Sigmoid colon (tissue), 7 donors: ENCODE data around the gene BRSK2. TPM values are rescaled to one million over a fixed set of nuclear protein-coding genes. Genes with fewer than 3 reads are reported as not detected.
A peak's percentile ranks its signal among the peaks of the same experiment; 100 is the strongest.

ENCODE experiments used
- DNase-seq: peaks from one replicate; pipeline ENCODE4 v3.0.0-alpha.2; 2019
- H3K27ac ChIP-seq, 4 donors: fragments of 200-600 bp; sonication (generic); one replicate each; pipeline ENCODE4 v1.5.1; 2016 to 2019; ENCODE audit warnings: mild to moderate bottlenecking in 1 of 4
- H3K27me3 ChIP-seq, 3 donors: fragments of 200-600 bp; sonication (generic); one replicate each; pipeline ENCODE4 v1.5.1; 2019; ENCODE audit warnings: mild to moderate bottlenecking in 1 of 3
- H3K36me3 ChIP-seq, 4 donors: fragments of 200-600 bp; sonication (generic); one replicate each; pipeline ENCODE4 v1.5.1; 2016 to 2019
- H3K4me1 ChIP-seq, 4 donors: fragments of 200-600 bp; sonication (generic); one replicate each; pipeline ENCODE4 v1.5.1; 2017 to 2019
- H3K4me3 ChIP-seq, 4 donors: fragments of 200-600 bp; sonication (generic); one replicate each; pipeline ENCODE4 v1.5.1; 2017 to 2019; ENCODE audit warnings: mild to moderate bottlenecking in 2 of 4, moderate library complexity in 1 of 4
- H3K9me3 ChIP-seq, 4 donors: fragments of 200-600 bp in 3 of 4; sonication (generic) in 3 of 4; one replicate each; pipeline versions ENCODE4 v1.5.1 to v1.6.1; 2013 to 2019
- CTCF ChIP-seq, 4 experiments: fragments of 450-650 bp in 3 of 4; fragments of 200-600 bp in 1 of 4; IDR thresholded peaks; one replicate each; pipeline ENCODE4 v1.5.1; 2016 to 2019; ENCODE audit warnings: antibody characterized with exemption in 4 of 4, mild to moderate bottlenecking in 3 of 4, moderate library complexity in 2 of 4
- EP300 ChIP-seq, 4 donors: sonication (generic); formaldehyde crosslinking; IDR thresholded peaks; one replicate each; pipeline ENCODE4 v1.6.1; 2017; ENCODE audit warnings: antibody characterized with exemption in 4 of 4
- POLR2A ChIP-seq, 2 donors: fragments of 450-650 bp; IDR thresholded peaks; one replicate each; pipeline ENCODE4 v1.6.1; 2016; ENCODE audit warnings: antibody characterized with exemption in 2 of 2, mild to moderate bottlenecking in 2 of 2, moderate library complexity in 2 of 2
- POLR2AphosphoS5 ChIP-seq, 4 donors: sonication (generic); formaldehyde crosslinking; IDR thresholded peaks; one replicate each; pipeline ENCODE4 v1.6.1; 2017; ENCODE audit warnings: antibody characterized with exemption in 4 of 4
- WGBS, 2 donors: extraction: QIAGEN DNeasy Blood & Tissue Kit; methylation state at CpG; one replicate each; pipeline ENCODE4 v1.1.7; 2013; 5-methylcytosine and 5-hydroxymethylcytosine counted together
- intact Hi-C: fragments of 100-400 bp; cut with DNase I; formaldehyde crosslinking; loops from one replicate; pipeline ENCODE4 v1.15.1; 2023
- polyA plus RNA-seq, 3 donors: library from polyadenylated mRNA; stranded (reverse); fragments of 200-250 nt; gene quantifications; one replicate each; pipeline ENCODE4 v1.2.3, GENCODE V29; 2013
- total RNA-seq, 4 donors: library from RNA; depleted of rRNA; stranded (reverse); fragments of >200 nt; gene quantifications; one replicate each; pipeline ENCODE4 v1.1.0, GENCODE V29; 2016
- donor health status: healthy with polysubstance abuse.
- donor health status: Bipolar disorder and iron deficiency.
- donor health status: healthy.

BRSK2 gene
- total and polyA plus RNA-seq, 7 donors = 1.7 to 3.2 (median 1.9) TPM; not detected in 2

DNA sequence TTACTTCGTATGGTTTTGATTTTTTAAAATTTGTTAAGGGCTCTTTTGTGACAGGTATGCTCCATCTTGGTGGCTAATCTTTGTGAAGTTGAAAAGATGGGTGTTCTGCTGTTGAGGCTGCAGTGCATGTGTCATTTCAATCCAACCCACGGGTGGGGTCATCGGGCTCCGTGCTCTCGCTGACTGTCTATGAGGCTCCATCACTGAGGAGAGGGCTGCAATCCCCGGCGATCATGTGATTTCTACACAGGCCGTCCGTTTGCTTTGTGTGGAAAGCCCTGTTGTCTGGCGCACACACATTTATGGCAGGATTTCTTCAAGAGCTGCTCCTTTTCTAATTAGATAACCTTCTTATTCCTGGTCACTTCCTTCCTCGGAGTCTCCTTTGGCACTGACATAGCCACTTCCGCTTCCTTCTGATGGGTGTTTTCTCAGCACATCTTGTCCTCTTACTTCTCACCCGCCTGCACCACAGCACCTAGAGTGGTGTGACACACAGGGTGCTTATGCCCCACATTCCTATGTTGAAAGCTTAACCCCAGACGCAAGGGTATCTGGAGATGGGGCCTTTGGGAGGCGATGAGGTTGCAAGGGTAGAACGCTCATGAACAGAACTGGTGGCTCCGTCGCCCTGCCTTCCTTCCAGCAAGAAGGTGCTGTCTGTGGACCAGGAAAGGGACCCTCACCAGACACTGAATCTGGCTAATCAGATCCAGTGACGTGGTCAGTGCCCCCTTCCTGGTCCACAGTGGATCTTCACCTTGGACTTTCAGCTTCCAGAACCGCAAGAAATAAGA lies 87.4 kb downstream of the BRSK2 start:
- TF ChIP-seq POLR2A (IDR thresholded peaks at IDR 0.05) (no peak), POLR2AphosphoS5 (IDR thresholded peaks at IDR 0.05) (peak in 1 of 4 donors; percentile 10)
- Histone ChIP-seq H3K27me3 (no peaks in the 10 kb centered on the region), H3K9me3 (no peaks in the 10 kb centered on the region), H3K4me1 (peaks cover 0 to 48% (median 39%) of the 10 kb centered on the region in 4 donors), H3K27ac (peak overlapping the region in 3 of 4 donors; percentile 10 to 96 (median 93)), H3K4me3 (no peak overlapping the region), H3K36me3 (peaks cover 25 to 85% (median 59%) of the 10 kb centered on the region in 4 donors)
- intact Hi-C loops = no loop called here
- WGBS, 2 donors = 93 to 95% methylated on average over 20 of the region's 20 CpGs
- DNase-seq = peak; percentile 54

DNA sequence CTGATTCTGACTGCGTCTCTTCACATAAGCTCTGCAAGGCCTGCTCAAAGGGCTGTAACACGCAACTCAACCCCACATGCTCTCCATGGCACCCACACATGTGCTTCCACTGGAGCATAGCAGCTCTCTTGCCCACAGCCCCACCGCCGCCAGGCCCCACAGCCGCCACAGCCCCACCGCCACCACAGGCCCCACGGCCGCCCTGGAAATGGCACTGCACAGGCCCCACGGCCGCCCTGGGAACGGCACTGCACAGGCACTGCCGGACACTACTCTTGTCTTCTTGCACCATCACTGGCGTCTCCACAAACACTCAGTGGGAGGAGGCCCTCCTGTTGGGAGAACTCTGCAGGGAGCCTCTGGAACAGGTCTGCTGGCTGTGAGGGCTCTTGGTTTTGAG lies 88.3 kb downstream of the BRSK2 start:
- H3K4me3 ChIP-seq = no peak overlapping the region
- no peaks in the 10 kb centered on the region for H3K9me3 ChIP-seq
- peak; percentile 53 for DNase-seq
- H3K27me3 ChIP-seq = no peaks in the 10 kb centered on the region
- intact Hi-C loops = no loop called here
- 93 to 95% methylated on average over 13 of the region's 13 CpGs for WGBS, 2 donors
- peak overlapping the region in 3 of 4 donors; percentile 29 to 96 (median 93) for H3K27ac ChIP-seq
- no peak for TF ChIP-seq POLR2AphosphoS5 (IDR thresholded peaks at IDR 0.05)
- no peak for TF ChIP-seq POLR2A (IDR thresholded peaks at IDR 0.05)
- no peak for TF ChIP-seq CTCF (IDR thresholded peaks at IDR 0.05)
- no peak for TF ChIP-seq EP300 (IDR thresholded peaks at IDR 0.05)
- peaks cover 0 to 51% (median 47%) of the 10 kb centered on the region in 4 donors for H3K4me1 ChIP-seq
- peaks cover 24 to 77% (median 52%) of the 10 kb centered on the region in 4 donors for H3K36me3 ChIP-seq

- WGBS, 2 donors = 65 to 79% methylated on average over 9 of the region's 9 CpGs
- H3K27ac ChIP-seq = peak overlapping the region; percentile 92 to 96 (median 94)
- H3K36me3 ChIP-seq = peaks cover 19 to 71% (median 47%) of the 10 kb centered on the region in 4 donors
- peaks cover 0 to 57% (median 51%) of the 10 kb centered on the region in 4 donors for H3K4me1 ChIP-seq
- TF ChIP-seq POLR2AphosphoS5 (IDR thresholded peaks at IDR 0.05) (no peak), EP300 (IDR thresholded peaks at IDR 0.05) (no peak), POLR2A (IDR thresholded peaks at IDR 0.05) (no peak), CTCF (IDR thresholded peaks at IDR 0.05) (no peak)
- H3K4me3 ChIP-seq = no peak overlapping the region
- no peaks in the 10 kb centered on the region for H3K9me3 ChIP-seq
- intact Hi-C loops = no loop called here
- H3K27me3 ChIP-seq = no peaks in the 10 kb centered on the region
- peak; percentile 69 for DNase-seq
Observed at GRCh38 chr11:1478544-1478943, 88.8 kb downstream of the BRSK2 start.

GRCh38 chr11:1479006-1479677 lies 89.4 kb downstream of the BRSK2 start:
- intact Hi-C loops = no loop called here
- TF ChIP-seq EP300 (IDR thresholded peaks at IDR 0.05) (no peak), POLR2A (IDR thresholded peaks at IDR 0.05) (no peak), CTCF (IDR thresholded peaks at IDR 0.05) (no peak), POLR2AphosphoS5 (IDR thresholded peaks at IDR 0.05) (no peak)
- H3K36me3 ChIP-seq = peaks cover 16 to 65% (median 44%) of the 10 kb centered on the region in 4 donors
- peak; percentile 67 for DNase-seq
- H3K4me3 ChIP-seq = no peak overlapping the region
- 88 to 89% methylated on average over 9 of the region's 9 CpGs for WGBS, 2 donors
- no peaks in the 10 kb centered on the region for H3K9me3 ChIP-seq
- H3K27ac ChIP-seq = peak overlapping the region; percentile 92 to 96 (median 94)
- peaks cover 0 to 63% (median 57%) of the 10 kb centered on the region in 4 donors for H3K4me1 ChIP-seq
- no peaks in the 10 kb centered on the region for H3K27me3 ChIP-seq

GRCh38 chr11:1479678-1480118 lies 90.0 kb downstream of the BRSK2 start:
- H3K4me1 ChIP-seq = peaks cover 0 to 68% (median 62%) of the 10 kb centered on the region in 4 donors
- H3K4me3 ChIP-seq = no peak overlapping the region
- H3K27me3 ChIP-seq = no peaks in the 10 kb centered on the region
- H3K36me3 ChIP-seq = peaks cover 16 to 60% (median 41%) of the 10 kb centered on the region in 4 donors
- WGBS, 2 donors = 96 to 97% methylated on average over 12 of the region's 12 CpGs
- TF ChIP-seq CTCF (IDR thresholded peaks at IDR 0.05) (no peak), EP300 (IDR thresholded peaks at IDR 0.05) (no peak), POLR2A (IDR thresholded peaks at IDR 0.05) (no peak), POLR2AphosphoS5 (IDR thresholded peaks at IDR 0.05) (no peak)
- intact Hi-C loops = no loop called here
- peak overlapping the region; percentile 92 to 96 (median 94) for H3K27ac ChIP-seq
- peak; percentile 52 for DNase-seq
- H3K9me3 ChIP-seq = no peaks in the 10 kb centered on the region
